HepG2 (cell line): Measurements from ENCODE around the gene BORCS5. TPM values are rescaled to one million over a fixed set of nuclear protein-coding genes. Genes with fewer than 3 reads are reported as not detected.

Experiments
- AKAP8 ChIP-seq: sonication (generic); formaldehyde crosslinking; IDR thresholded peaks from 2 replicates; pipeline ENCODE4 v1.5.1; 2020; ENCODE audit warnings: mild to moderate bottlenecking, missing genetic modification reagents
- CBFB ChIP-seq: sonication (generic); formaldehyde crosslinking; IDR thresholded peaks from 2 replicates; pipeline ENCODE4 v1.4.0; 2020; ENCODE audit warnings: missing genetic modification reagents
- CREB1 ChIP-seq, 2 experiments: fragments of 450-650 bp in 1 of 2; IDR thresholded peaks; 2 replicates each; pipeline ENCODE4 v1.6.1; 2016 to 2017; ENCODE audit warnings: control low read depth in 1 of 2, mild to moderate bottlenecking in 1 of 2, missing compliant biosample characterization in 1 of 2, missing genetic modification characterization in 1 of 2
- FOXM1 ChIP-seq: sonication (generic); formaldehyde crosslinking; IDR thresholded peaks from 2 replicates; pipeline ENCODE4 v1.5.0; 2020; ENCODE audit warnings: missing genetic modification reagents
- HDAC6 ChIP-seq: fragments of 200-600 bp; sonication (generic); IDR thresholded peaks from 2 replicates; pipeline ENCODE4 v1.7.0; 2017; ENCODE audit warnings: mild to moderate bottlenecking, antibody characterized with exemption, low read length, low read depth
- HHEX ChIP-seq: IDR thresholded peaks from 2 replicates; pipeline ENCODE4 v1.6.1; 2016; ENCODE audit warnings: control low read depth
- HNF4G ChIP-seq, 2 experiments: sonication (generic) in 1 of 2; formaldehyde crosslinking in 1 of 2; IDR thresholded peaks; 2 replicates each; pipeline versions ENCODE4 v1.4.0 to v1.6.1; 2011 to 2020; ENCODE audit warnings: borderline replicate concordance in 2 of 2, low read depth in 2 of 2, mild to moderate bottlenecking in 2 of 2, low read length in 1 of 2, missing genetic modification reagents in 1 of 2, moderate library complexity in 1 of 2
- MYC ChIP-seq: sonication (generic); formaldehyde crosslinking; IDR thresholded peaks from 2 replicates; pipeline ENCODE4 v1.9.0; 2021; ENCODE audit warnings: missing genetic modification reagents, borderline replicate concordance
- NR2C2 ChIP-seq: sonication (generic); formaldehyde crosslinking; IDR thresholded peaks from 2 replicates; pipeline ENCODE4 v1.4.0; 2020; ENCODE audit warnings: missing genetic modification reagents, mild to moderate bottlenecking, moderate library complexity, borderline replicate concordance
- POLR2G ChIP-seq: fragments of 200-400 bp; formaldehyde crosslinking; IDR thresholded peaks from 2 replicates; pipeline ENCODE4 v1.6.1; 2018; ENCODE audit warnings: mild to moderate bottlenecking, low read depth, low read length, moderate library complexity
- REL ChIP-seq: sonication (generic); formaldehyde crosslinking; conservative IDR thresholded peaks from 2 replicates; pipeline ENCODE4 v1.8.0; 2022; ENCODE audit warnings: mild to moderate bottlenecking, missing genetic modification reagents, moderate library complexity
- RFX3 ChIP-seq: IDR thresholded peaks from 2 replicates; pipeline ENCODE4 v1.6.1; 2016; ENCODE audit warnings: missing biosample characterization, missing genetic modification reagents
- RNF2 ChIP-seq: fragments of 450-650 bp; conservative IDR thresholded peaks from 2 replicates; pipeline ENCODE4 v1.6.1; 2016; ENCODE audit warnings: low read depth
- SMARCE1 ChIP-seq: fragments of 450-650 bp; IDR thresholded peaks from 2 replicates; pipeline ENCODE4 v1.6.1; 2017; ENCODE audit warnings: borderline replicate concordance
- ZFP37 ChIP-seq: sonication (generic); formaldehyde crosslinking; IDR thresholded peaks from 2 replicates; pipeline ENCODE4 v1.4.0; 2020; ENCODE audit warnings: missing genetic modification reagents, borderline replicate concordance
- ZNF251 ChIP-seq: sonication (generic); formaldehyde crosslinking; IDR thresholded peaks from 2 replicates; pipeline ENCODE4 v1.9.0; 2021; ENCODE audit warnings: mild to moderate bottlenecking, missing genetic modification reagents
- ZNF382 ChIP-seq: sonication (generic); formaldehyde crosslinking; IDR thresholded peaks from 2 replicates; pipeline ENCODE4 v1.5.0; 2020; ENCODE audit warnings: missing genetic modification reagents, mild to moderate bottlenecking, borderline replicate concordance
- ZNF530 ChIP-seq: sonication (generic); formaldehyde crosslinking; IDR thresholded peaks from 2 replicates; pipeline ENCODE4 v1.5.0; 2020; ENCODE audit warnings: low read depth, mild to moderate bottlenecking, missing genetic modification reagents
- ZNF598 ChIP-seq: sonication (generic); formaldehyde crosslinking; IDR thresholded peaks from 2 replicates; pipeline ENCODE4 v1.5.1; 2020; ENCODE audit warnings: mild to moderate bottlenecking, missing genetic modification reagents, borderline replicate concordance
- ZNF614 ChIP-seq: IDR thresholded peaks from 2 replicates; pipeline ENCODE4 v1.6.1; 2018; ENCODE audit warnings: missing biosample characterization, missing genetic modification reagents, inconsistent platforms, borderline replicate concordance
- ZNF788 ChIP-seq: sonication (generic); formaldehyde crosslinking; IDR thresholded peaks from 2 replicates; pipeline ENCODE4 v1.5.0; 2020; ENCODE audit warnings: mild to moderate bottlenecking, missing genetic modification reagents, borderline replicate concordance
- polyA plus RNA-seq, 8 experiments: library from polyadenylated mRNA; depleted of rRNA in 3 of 8; stranded (reverse) in 7 of 8; unstranded in 1 of 8; fragments of >200 nt; fragmentation: Illumina TruSeq in 4 of 8; extraction: Trizol in 4 of 8; gene quantifications; 2 replicates each; pipeline versions ENCODE4 v1.2.1 to v1.2.3, GENCODE V29; 2011 to 2016; ENCODE audit warnings: low read depth in 4 of 8, missing spikeins in 1 of 8, mixed read lengths in 1 of 8; ENCODE audit not compliant: insufficient read depth in 1 of 8
- total RNA-seq, 5 experiments: library from RNA; depleted of rRNA; stranded (reverse); fragments of >200 nt; fragmentation: Illumina TruSeq; extraction: Trizol; gene quantifications; 2 replicates each; pipeline ENCODE4 v1.2.3, GENCODE V29; 2016; ENCODE audit warnings: low read depth in 1 of 5
- TF ChIP-seq, protein P1 (sequence below): sonication (generic); formaldehyde crosslinking; IDR thresholded peaks from 2 replicates; pipeline ENCODE4 v1.4.0; 2020; ENCODE audit warnings: missing genetic modification reagents
- TF ChIP-seq, protein P2 (sequence below): sonication (generic); formaldehyde crosslinking; IDR thresholded peaks from 2 replicates; pipeline ENCODE4 v1.9.0; 2021; ENCODE audit warnings: missing genetic modification reagents, borderline replicate concordance
- TF ChIP-seq, protein P3 (sequence below): sonication (generic); formaldehyde crosslinking; IDR thresholded peaks from 2 replicates; pipeline ENCODE4 v1.4.0; 2020; ENCODE audit warnings: low read depth, mild to moderate bottlenecking, missing genetic modification reagents
- TF ChIP-seq, protein P4 (sequence below): sonication (generic); formaldehyde crosslinking; IDR thresholded peaks from 2 replicates; pipeline ENCODE4 v1.5.0; 2020; ENCODE audit warnings: mild to moderate bottlenecking, missing genetic modification reagents, moderate library complexity

Gene BORCS5
- total and polyA plus RNA-seq, 2 of the 13 experiments (the other 11 are each of a cell fraction or from before 2014, with no cell fraction given), result 3.9 to 4.7 TPM

DNA sequence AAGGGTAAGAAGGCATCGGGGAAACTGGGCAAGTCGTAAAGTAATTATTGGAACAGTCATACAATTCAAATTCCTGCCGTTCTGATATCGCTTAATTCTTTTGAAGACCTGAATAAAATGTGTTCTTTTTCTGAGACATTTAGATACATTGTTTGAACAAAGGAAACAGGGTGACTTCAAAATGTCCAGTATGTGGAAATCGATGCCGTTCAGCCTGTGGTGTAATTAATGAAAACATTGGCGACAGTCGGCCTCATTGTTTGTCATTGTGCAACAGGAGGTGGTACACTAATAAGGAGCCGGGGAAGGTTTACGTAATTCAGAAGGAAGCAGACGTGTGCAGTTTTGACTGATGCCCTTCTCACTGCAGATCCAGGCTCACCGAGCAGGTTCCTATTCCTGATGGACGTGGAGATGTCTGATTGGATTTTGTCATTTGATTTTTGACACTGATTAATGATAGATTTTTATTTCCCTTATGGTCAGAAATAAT, 92.7 kb downstream of the BORCS5 start (continued):
- TF ChIP-seq, protein P1, sequence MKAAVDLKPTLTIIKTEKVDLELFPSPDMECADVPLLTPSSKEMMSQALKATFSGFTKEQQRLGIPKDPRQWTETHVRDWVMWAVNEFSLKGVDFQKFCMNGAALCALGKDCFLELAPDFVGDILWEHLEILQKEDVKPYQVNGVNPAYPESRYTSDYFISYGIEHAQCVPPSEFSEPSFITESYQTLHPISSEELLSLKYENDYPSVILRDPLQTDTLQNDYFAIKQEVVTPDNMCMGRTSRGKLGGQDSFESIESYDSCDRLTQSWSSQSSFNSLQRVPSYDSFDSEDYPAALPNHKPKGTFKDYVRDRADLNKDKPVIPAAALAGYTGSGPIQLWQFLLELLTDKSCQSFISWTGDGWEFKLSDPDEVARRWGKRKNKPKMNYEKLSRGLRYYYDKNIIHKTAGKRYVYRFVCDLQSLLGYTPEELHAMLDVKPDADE (CRISPR knock-in tag), result no peak
- TF ChIP-seq FOXM1 (CRISPR knock-in tag), result no peak
- TF ChIP-seq REL (CRISPR knock-in tag), result 0 out of 2 replicates have a peak, but pooled peaks have one; percentile 36
- no peak for TF ChIP-seq ZNF598 (CRISPR knock-in tag)
- TF ChIP-seq ZNF382 (CRISPR knock-in tag), result no peak
- no peak for TF ChIP-seq HDAC6
- no peak for TF ChIP-seq RNF2
- peak; percentile 88 for TF ChIP-seq CBFB (CRISPR knock-in tag)
- no peak for TF ChIP-seq ZNF251 (CRISPR knock-in tag)
- no peak for TF ChIP-seq AKAP8
- TF ChIP-seq, protein P2, sequence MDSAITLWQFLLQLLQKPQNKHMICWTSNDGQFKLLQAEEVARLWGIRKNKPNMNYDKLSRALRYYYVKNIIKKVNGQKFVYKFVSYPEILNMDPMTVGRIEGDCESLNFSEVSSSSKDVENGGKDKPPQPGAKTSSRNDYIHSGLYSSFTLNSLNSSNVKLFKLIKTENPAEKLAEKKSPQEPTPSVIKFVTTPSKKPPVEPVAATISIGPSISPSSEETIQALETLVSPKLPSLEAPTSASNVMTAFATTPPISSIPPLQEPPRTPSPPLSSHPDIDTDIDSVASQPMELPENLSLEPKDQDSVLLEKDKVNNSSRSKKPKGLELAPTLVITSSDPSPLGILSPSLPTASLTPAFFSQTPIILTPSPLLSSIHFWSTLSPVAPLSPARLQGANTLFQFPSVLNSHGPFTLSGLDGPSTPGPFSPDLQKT, result no peak
- peak; percentile 17; the same call in 1 of the 2 replicates for TF ChIP-seq CREB1 (IDR thresholded peaks at IDR 0.05)
- TF ChIP-seq CREB1 (CRISPR knock-in tag; IDR thresholded peaks at IDR 0.05), result peak; percentile 87
- TF ChIP-seq SMARCE1, result no peak
- no peak for TF ChIP-seq RFX3 (CRISPR knock-in tag)
- no peak for TF ChIP-seq ZNF530 (CRISPR knock-in tag)
- 0 out of 2 replicates have a peak, but pooled peaks have one; percentile 11 for TF ChIP-seq POLR2G
- 0 out of 2 replicates have a peak, but pooled peaks have one; percentile 34 for TF ChIP-seq MYC (CRISPR knock-in tag)
- TF ChIP-seq ZFP37 (CRISPR knock-in tag), result no peak
- TF ChIP-seq, protein P3, sequence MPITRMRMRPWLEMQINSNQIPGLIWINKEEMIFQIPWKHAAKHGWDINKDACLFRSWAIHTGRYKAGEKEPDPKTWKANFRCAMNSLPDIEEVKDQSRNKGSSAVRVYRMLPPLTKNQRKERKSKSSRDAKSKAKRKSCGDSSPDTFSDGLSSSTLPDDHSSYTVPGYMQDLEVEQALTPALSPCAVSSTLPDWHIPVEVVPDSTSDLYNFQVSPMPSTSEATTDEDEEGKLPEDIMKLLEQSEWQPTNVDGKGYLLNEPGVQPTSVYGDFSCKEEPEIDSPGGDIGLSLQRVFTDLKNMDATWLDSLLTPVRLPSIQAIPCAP (CRISPR knock-in tag), result no peak
- peak; percentile 43; the same call in 1 of the 2 replicates for TF ChIP-seq ZNF788
- TF ChIP-seq, protein P4, sequence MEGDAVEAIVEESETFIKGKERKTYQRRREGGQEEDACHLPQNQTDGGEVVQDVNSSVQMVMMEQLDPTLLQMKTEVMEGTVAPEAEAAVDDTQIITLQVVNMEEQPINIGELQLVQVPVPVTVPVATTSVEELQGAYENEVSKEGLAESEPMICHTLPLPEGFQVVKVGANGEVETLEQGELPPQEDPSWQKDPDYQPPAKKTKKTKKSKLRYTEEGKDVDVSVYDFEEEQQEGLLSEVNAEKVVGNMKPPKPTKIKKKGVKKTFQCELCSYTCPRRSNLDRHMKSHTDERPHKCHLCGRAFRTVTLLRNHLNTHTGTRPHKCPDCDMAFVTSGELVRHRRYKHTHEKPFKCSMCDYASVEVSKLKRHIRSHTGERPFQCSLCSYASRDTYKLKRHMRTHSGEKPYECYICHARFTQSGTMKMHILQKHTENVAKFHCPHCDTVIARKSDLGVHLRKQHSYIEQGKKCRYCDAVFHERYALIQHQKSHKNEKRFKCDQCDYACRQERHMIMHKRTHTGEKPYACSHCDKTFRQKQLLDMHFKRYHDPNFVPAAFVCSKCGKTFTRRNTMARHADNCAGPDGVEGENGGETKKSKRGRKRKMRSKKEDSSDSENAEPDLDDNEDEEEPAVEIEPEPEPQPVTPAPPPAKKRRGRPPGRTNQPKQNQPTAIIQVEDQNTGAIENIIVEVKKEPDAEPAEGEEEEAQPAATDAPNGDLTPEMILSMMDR (CRISPR knock-in tag), result no peak
- no peak for TF ChIP-seq HHEX
- TF ChIP-seq HNF4G (IDR thresholded peaks at IDR 0.05; ENCODE audit: borderline replicate concordance, low read depth, low read length), result peak; percentile 85
- TF ChIP-seq HNF4G (CRISPR knock-in tag; IDR thresholded peaks at IDR 0.05; ENCODE audit: borderline replicate concordance, low read depth), result no peak
- TF ChIP-seq NR2C2 (CRISPR knock-in tag), result 0 out of 2 replicates have a peak, but pooled peaks have one; percentile 58
- TF ChIP-seq ZNF614 (CRISPR knock-in tag), result peak; percentile 46; the same call in 1 of the 2 replicates
